A673 (cell line): Measurements from ENCODE around the gene NLGN1. TPM values are rescaled to one million over a fixed set of nuclear protein-coding genes. Genes with fewer than 3 reads are reported as not detected.

Source experiments
- BruUV-seq: library from RNA; stranded (reverse); fragments of 400-500 nt; replicated peaks from 2 replicates; lab custom pipeline; 2021; lab: Mats Ljungman, UMichigan
- CTCF ChIA-PET: fragments of 300-600 bp; sonication (Branson Sonifier 250); formaldehyde crosslinking; loops from one replicate; lab custom pipeline; 2022; ENCODE audit warnings: antibody characterized with exemption; lab: Charles Lee
- POLR2A ChIA-PET: fragments of 300-600 bp; sonication (Branson Sonifier 250); formaldehyde crosslinking; loops from one replicate; lab custom pipeline; 2022; ENCODE audit warnings: antibody characterized with exemption; ENCODE audit not compliant: low non-redundant PET; lab: Charles Lee
- DNase-seq: peaks from one replicate; pipeline ENCODE4 v3.0.0-alpha.2; 2015; ENCODE audit warnings: low spot score
- H3K27ac ChIP-seq: fragments of 200-600 bp; sonication (generic); 2 replicates; pipeline ENCODE4 v1.5.1; 2016; ENCODE audit warnings: mixed run types, low read depth, mild to moderate bottlenecking, mixed read lengths, antibody characterized with exemption, low read length; ENCODE audit not compliant: poor library complexity, severe bottlenecking
- H3K27me3 ChIP-seq: fragments of 200-600 bp; sonication (generic); replicated peaks from 2 replicates; pipeline ENCODE4 v1.6.1; 2017; ENCODE audit warnings: mixed run types, low read depth, mild to moderate bottlenecking, mixed read lengths, antibody characterized with exemption, low read length; ENCODE audit not compliant: insufficient read depth, poor library complexity
- H3K36me3 ChIP-seq: fragments of 200-600 bp; sonication (generic); 2 replicates; pipeline ENCODE4 v1.6.1; 2016; ENCODE audit warnings: mixed run types, mild to moderate bottlenecking, mixed read lengths, antibody characterized with exemption, low read length; ENCODE audit not compliant: insufficient read depth, poor library complexity, severe bottlenecking
- H3K4me1 ChIP-seq: fragments of 200-600 bp; sonication (generic); 2 replicates; pipeline ENCODE4 v1.6.1; 2017; ENCODE audit warnings: mixed run types, mild to moderate bottlenecking, mixed read lengths, antibody characterized with exemption, low read length; ENCODE audit not compliant: insufficient read depth, poor library complexity, severe bottlenecking
- H3K4me3 ChIP-seq: fragments of 200-600 bp; sonication (generic); 2 replicates; pipeline ENCODE4 v1.5.1; 2016; ENCODE audit warnings: low read depth, mixed run types, mild to moderate bottlenecking, mixed read lengths, low read length; ENCODE audit not compliant: poor library complexity, severe bottlenecking
- H3K9me3 ChIP-seq: fragments of 200-600 bp; sonication (generic); 2 replicates; pipeline ENCODE4 v1.6.1; 2016; ENCODE audit warnings: mixed run types, low read depth, mild to moderate bottlenecking, mixed read lengths, antibody characterized with exemption, low read length; ENCODE audit not compliant: poor library complexity, severe bottlenecking
- CTCF ChIP-seq: fragments of 300-800, 200-600 bp; sonication (generic); conservative IDR thresholded peaks from 2 replicates; pipeline ENCODE4 v1.5.1; 2017; ENCODE audit warnings: low read depth, mild to moderate bottlenecking, antibody characterized with exemption, low read length, moderate library complexity, mixed read lengths
- EZH2 ChIP-seq: fragments of 200-600 bp; sonication (generic); IDR thresholded peaks from 2 replicates; pipeline ENCODE4 v1.6.1; 2017; ENCODE audit warnings: borderline replicate concordance, low read depth, mild to moderate bottlenecking, mixed read lengths, antibody characterized with exemption, low read length; ENCODE audit not compliant: poor library complexity, severe bottlenecking
- intact Hi-C: fragments of 100-400 bp; cut with micrococcal nuclease; formaldehyde crosslinking; loops from one replicate; pipeline ENCODE4 v1.10.0; 2022; ENCODE audit not compliant: unreplicated experiment
- total RNA-seq: library from RNA; stranded (reverse); gene quantifications from 2 replicates; pipeline ENCODE4 v1.2.3, GENCODE V29; 2021

NLGN1 gene
- total RNA-seq, 1 experiment from 2014 or later = 0.39 TPM

- Histone ChIP-seq H3K27ac (no peak overlapping the region), H3K27me3 (no peaks in the 10 kb centered on the region), H3K9me3 (no peaks in the 10 kb centered on the region), H3K4me3 (no peak overlapping the region), H3K36me3 (no peaks in the 10 kb centered on the region), H3K4me1 (peaks cover 17% of the 10 kb centered on the region)
- TF ChIP-seq EZH2 = no peak
- no peak for TF ChIP-seq CTCF
- intact Hi-C loops = no loop called here
- DNase-seq = no peak
- CTCF ChIA-PET = no interaction called here
- BruUV-seq = no TSS peak
- POLR2A ChIA-PET = no interaction called here
Observed at GRCh38 chr3:173943264-173943663, 545.7 kb downstream of the NLGN1 start.

GRCh38 chr3:173945170-173945569, 547.6 kb downstream of the NLGN1 start:
- ChIA-PET POLR2A (no interaction called here), CTCF (no interaction called here)
- Histone ChIP-seq H3K27ac (no peak overlapping the region), H3K27me3 (no peaks in the 10 kb centered on the region), H3K36me3 (no peaks in the 10 kb centered on the region), H3K4me3 (no peak overlapping the region), H3K4me1 (no peaks in the 10 kb centered on the region), H3K9me3 (no peaks in the 10 kb centered on the region)
- BruUV-seq = no TSS peak
- intact Hi-C loops = no loop called here
- TF ChIP-seq EZH2 (no peak), CTCF (no peak)
- no peak for DNase-seq

DNA sequence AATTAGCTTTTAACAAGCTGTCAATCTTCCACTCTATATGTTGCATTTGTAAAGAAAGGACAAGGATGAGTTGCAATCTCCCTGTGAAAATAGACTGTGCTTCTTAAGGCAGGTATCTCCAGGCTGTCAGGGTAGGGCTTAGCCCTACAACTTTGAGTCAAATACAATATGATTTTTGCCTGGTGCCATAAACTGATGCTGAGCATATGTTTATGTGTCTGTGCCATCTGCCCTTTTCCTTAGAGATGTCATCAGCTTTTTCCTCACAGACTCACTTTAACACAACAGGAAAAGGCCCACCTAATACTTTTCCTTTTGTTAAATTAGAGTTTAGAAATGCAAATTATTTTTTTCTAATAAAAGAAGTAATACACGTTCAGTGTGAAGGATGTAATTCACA, 548.3 kb downstream of the NLGN1 start:
- H3K9me3 ChIP-seq = no peaks in the 10 kb centered on the region
- TF ChIP-seq CTCF (no peak), EZH2 (no peak)
- ChIA-PET POLR2A (no interaction called here), CTCF (no interaction called here)
- no peak overlapping the region for H3K4me3 ChIP-seq
- no peak overlapping the region for H3K27ac ChIP-seq
- H3K27me3 ChIP-seq = no peaks in the 10 kb centered on the region
- no peaks in the 10 kb centered on the region for H3K4me1 ChIP-seq
- intact Hi-C loops = no loop called here
- no peaks in the 10 kb centered on the region for H3K36me3 ChIP-seq
- DNase-seq = no peak
- BruUV-seq = no TSS peak
